OCI-LY7 (cell line): ENCODE data around the gene THSD8. TPM values are rescaled to one million over a fixed set of nuclear protein-coding genes. Genes with fewer than 3 reads are reported as not detected.
A peak's percentile ranks its signal among the peaks of the same experiment; 100 is the strongest.
"Not testable (repeated sequence)": the region's sequence is repeated elsewhere in the genome, so short reads cannot be mapped to it uniquely, and the experiment has no call there.

Experiments
- BruUV-seq: library from RNA; stranded (reverse); fragments of 400-500 nt; replicated peaks from 2 replicates; lab custom pipeline; 2021; lab: Mats Ljungman, UMichigan
- CTCF ChIA-PET: fragments of 300-600 bp; sonication (Branson Sonifier 250); formaldehyde crosslinking; loops from one replicate; lab custom pipeline; 2022; ENCODE audit warnings: antibody characterized with exemption; ENCODE audit not compliant: unreplicated experiment; lab: Charles Lee
- POLR2A ChIA-PET: fragments of 300-600 bp; sonication (Branson Sonifier 250); formaldehyde crosslinking; loops from one replicate; lab custom pipeline; 2022; ENCODE audit warnings: antibody characterized with exemption; lab: Charles Lee
- DNase-seq: peaks from one replicate; pipeline ENCODE4 v3.0.0-alpha.2; 2015; ENCODE audit warnings: low spot score
- H2AFZ ChIP-seq: fragments of 200-600 bp; sonication (generic), shearing (Covaris generic); 2 replicates; pipeline ENCODE4 v1.6.1; 2014; ENCODE audit warnings: mild to moderate bottlenecking, antibody characterized with exemption, low read length, moderate library complexity
- H3K27ac ChIP-seq: fragments of 200-600 bp; sonication (generic); 2 replicates; pipeline ENCODE4 v1.5.1; 2014; ENCODE audit warnings: mixed run types, low read depth, mild to moderate bottlenecking, moderate library complexity, low read length, inconsistent platforms; ENCODE audit not compliant: poor library complexity, severe bottlenecking
- H3K36me3 ChIP-seq: fragments of 200-600 bp; sonication (generic); 2 replicates; pipeline ENCODE4 v1.6.1; 2014; ENCODE audit warnings: mild to moderate bottlenecking, antibody characterized with exemption, low read length, moderate library complexity, mixed read lengths; ENCODE audit not compliant: insufficient read depth
- H3K4me1 ChIP-seq: fragments of 200-600 bp; sonication (generic); 2 replicates; pipeline ENCODE4 v1.5.1; 2014; ENCODE audit warnings: mild to moderate bottlenecking, low read length; ENCODE audit not compliant: insufficient read depth, poor library complexity, severe bottlenecking
- H3K4me2 ChIP-seq: fragments of 200-600 bp; sonication (generic); 2 replicates; pipeline ENCODE4 v1.6.1; 2014; ENCODE audit warnings: mild to moderate bottlenecking, low read length
- H3K4me3 ChIP-seq: fragments of 200-600 bp; sonication (generic); 2 replicates; pipeline ENCODE4 v1.5.1; 2014; ENCODE audit warnings: mild to moderate bottlenecking, low read depth, low read length; ENCODE audit not compliant: poor library complexity, severe bottlenecking
- H3K79me2 ChIP-seq: fragments of 200-600 bp; sonication (generic); 2 replicates; pipeline ENCODE4 v1.6.1; 2016; ENCODE audit warnings: low read depth, mild to moderate bottlenecking, low read length, moderate library complexity, mixed read lengths; ENCODE audit not compliant: insufficient read depth
- H3K9me2 ChIP-seq: fragments of 200-600 bp; sonication (generic); 2 replicates; pipeline ENCODE4 v1.6.1; 2016; ENCODE audit warnings: mild to moderate bottlenecking, low read length, mixed read lengths; ENCODE audit not compliant: insufficient read depth
- H3K9me3 ChIP-seq: fragments of 200-600 bp; sonication (generic); 2 replicates; pipeline ENCODE4 v1.6.1; 2014; ENCODE audit warnings: mild to moderate bottlenecking, mixed run types, low read length, mixed read lengths
- H4K20me1 ChIP-seq: fragments of 200-600 bp; sonication (generic); 2 replicates; pipeline ENCODE4 v1.6.1; 2014; ENCODE audit warnings: mild to moderate bottlenecking, antibody characterized with exemption, low read length, moderate library complexity, mixed read lengths; ENCODE audit not compliant: insufficient read depth
- CTCF ChIP-seq: fragments of 200-600 bp; sonication (generic); conservative IDR thresholded peaks from 2 replicates; pipeline ENCODE4 v1.5.1; 2014; ENCODE audit warnings: mild to moderate bottlenecking, antibody characterized with exemption, low read length, moderate library complexity, mixed read lengths
- EZH2phosphoT487 ChIP-seq: fragments of 200-600 bp; sonication (generic); IDR thresholded peaks from 2 replicates; pipeline ENCODE4 v1.6.1; 2018; ENCODE audit warnings: low read depth, borderline replicate concordance, mild to moderate bottlenecking, mixed run types, antibody characterized with exemption, low read length, moderate library complexity, mixed read lengths
- intact Hi-C: fragments of 100-400 bp; cut with micrococcal nuclease; formaldehyde crosslinking; loops from one replicate; pipeline ENCODE4 v1.10.0; 2022; ENCODE audit not compliant: unreplicated experiment
- total RNA-seq, 2 experiments: library from RNA; depleted of rRNA in 1 of 2; stranded (reverse); fragments of >200 nt in 1 of 2; shearing (Covaris generic) in 1 of 2; gene quantifications; 2 replicates each; pipeline ENCODE4 v1.2.3, GENCODE V29; 2014 to 2022

The THSD8 gene
- total RNA-seq, 2 experiments from 2014 or later: 42.7 TPM; not detected in 1

DNA sequence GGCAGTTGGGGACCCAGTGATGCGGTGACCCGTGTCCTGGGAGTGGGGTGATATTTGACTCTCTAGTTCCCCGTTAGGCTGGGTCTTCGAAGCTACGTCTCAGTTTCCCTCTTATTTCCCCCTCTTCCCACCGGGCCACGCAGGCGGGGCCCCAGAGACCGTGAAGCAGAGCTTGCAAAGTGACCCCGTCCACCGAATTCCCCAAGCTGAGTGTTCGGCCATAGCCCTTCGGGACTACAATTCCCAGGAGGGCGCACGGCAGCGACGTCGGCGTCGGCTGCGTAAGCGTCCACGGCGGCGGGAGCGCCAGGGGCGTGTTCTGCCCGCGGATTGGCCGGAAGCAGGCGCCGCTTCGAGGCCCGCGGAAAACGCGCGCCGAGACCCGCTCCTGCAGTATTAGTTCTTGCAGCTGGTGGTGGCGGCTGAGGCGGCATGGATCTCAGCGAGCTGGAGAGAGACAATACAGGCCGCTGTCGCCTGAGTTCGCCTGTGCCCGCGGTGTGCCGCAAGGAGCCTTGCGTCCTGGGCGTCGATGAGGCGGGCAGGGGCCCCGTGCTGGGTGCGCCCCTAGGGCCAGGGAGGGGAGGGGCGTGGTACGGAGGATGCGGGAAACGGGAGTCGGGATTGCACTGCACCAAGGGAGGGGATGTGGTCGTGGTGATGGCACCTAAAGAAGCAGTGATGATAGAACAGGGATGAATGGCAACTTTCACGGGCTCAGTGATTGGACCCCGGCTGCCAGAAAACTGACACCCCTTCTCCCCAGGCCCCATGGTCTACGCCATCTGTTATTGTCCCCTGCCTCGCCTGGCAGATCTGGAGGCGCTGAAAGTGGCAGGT lies 4.6 kb downstream of the THSD8 start, which contains the start of gene RNASEH2A:
Gene RNASEH2A (plus strand): TSS at position 343 of the 840 bp plus-strand sequence. CDS start 90 bp downstream, at position 433.
- peak within 1 kb of the TSS; percentile 88 for H2AFZ ChIP-seq
- ChIA-PET CTCF (no interaction called here), POLR2A (interaction anchor here (0.6 to 1.3 kb wide), 4 partner anchors 9 to 1272 kb away, joined by 3 to 4 read pairs (median 4); no protein-coding TSS in a partner anchor)
- H3K36me3 ChIP-seq: peaks cover 35% of the 10 kb centered on the region
- H3K79me2 ChIP-seq: peaks cover 9% of the 10 kb centered on the region; the same call in 1 of the 2 replicates
- no peak for TF ChIP-seq CTCF
- no peak for TF ChIP-seq EZH2phosphoT487
- H3K9me2 ChIP-seq: no peaks in the 10 kb centered on the region
- H3K9me3 ChIP-seq: no peaks in the 10 kb centered on the region
- H3K4me2 ChIP-seq: peak within 1 kb of the TSS; percentile 85
- no peaks in the 10 kb centered on the region for H4K20me1 ChIP-seq
- peaks cover 20% of the 10 kb centered on the region for H3K4me1 ChIP-seq
- intact Hi-C loops: no loop called here
- BruUV-seq: no TSS peak
- H3K27ac ChIP-seq: peak within 1 kb of the TSS; percentile 67
- peak; percentile 97 for DNase-seq
- H3K4me3 ChIP-seq: peak within 1 kb of the TSS; percentile 70

- intact Hi-C loops: no loop called here
- BruUV-seq: TSS peak; percentile 53
These were observed 13.2 kb downstream of the THSD8 start for GRCh38 chr19:12815088-12815487.

GRCh38 chr19:12817188-12817587 lies 15.3 kb downstream of the THSD8 start:
- BruUV-seq, H3K79me2 ChIP-seq, H3K4me1 ChIP-seq, H3K4me3 ChIP-seq, H3K4me2 ChIP-seq, POLR2A ChIA-PET, DNase-seq, intact Hi-C loops, H3K9me2 ChIP-seq, H2AFZ ChIP-seq, H4K20me1 ChIP-seq, H3K27ac ChIP-seq, H3K9me3 ChIP-seq, CTCF ChIA-PET: not testable (repeated sequence)
- H3K36me3 ChIP-seq: peaks cover 29% of the 10 kb centered on the region

More at GRCh38 chr19:12815088-12815487, 13.2 kb downstream of the THSD8 start:
- Histone ChIP-seq H3K4me3 (no peak overlapping the region), H4K20me1 (no peaks in the 10 kb centered on the region), H3K4me2 (no peak overlapping the region), H2AFZ (no peak overlapping the region), H3K36me3 (peaks cover 49% of the 10 kb centered on the region), H3K79me2 (no peaks in the 10 kb centered on the region), H3K9me3 (no peaks in the 10 kb centered on the region), H3K9me2 (no peaks in the 10 kb centered on the region), H3K4me1 (no peaks in the 10 kb centered on the region), H3K27ac (no peak overlapping the region)
- POLR2A ChIA-PET: no interaction called here
- CTCF ChIA-PET: interaction anchor here (1.0 kb wide), 1 partner anchor 75 kb away, joined by 3 read pairs; no protein-coding TSS in a partner anchor
- no peak for DNase-seq
- TF ChIP-seq CTCF: no peak
- no peak for TF ChIP-seq EZH2phosphoT487

DNA sequence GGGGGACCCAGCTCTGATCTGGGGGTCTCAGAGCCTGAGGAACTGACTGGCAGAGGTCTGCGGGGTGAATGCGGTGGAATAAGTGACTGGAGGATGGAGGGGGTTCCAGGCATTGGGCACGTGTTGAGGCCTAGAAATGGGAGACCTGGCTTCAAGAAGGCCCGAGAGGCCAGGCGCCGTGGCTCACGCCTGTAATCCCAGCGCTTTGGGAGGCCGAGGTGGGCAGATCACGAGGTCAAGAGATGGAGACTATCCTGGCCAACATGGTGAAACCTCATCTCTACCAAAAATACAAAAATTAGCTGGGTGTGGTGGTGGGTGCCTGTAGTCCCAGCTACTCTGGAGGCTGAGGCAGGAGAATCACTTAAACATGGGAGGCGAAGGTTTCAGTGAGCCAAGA lies 15.9 kb downstream of the THSD8 start:
- BruUV-seq, H3K9me3 ChIP-seq, DNase-seq, intact Hi-C loops, H2AFZ ChIP-seq, H3K27ac ChIP-seq, H3K4me1 ChIP-seq, H3K4me2 ChIP-seq, H3K4me3 ChIP-seq, H3K9me2 ChIP-seq, H4K20me1 ChIP-seq, H3K79me2 ChIP-seq: not testable (repeated sequence)
- CTCF ChIA-PET: interaction anchor here (0.6 kb wide), 1 partner anchor 56 kb away, joined by 3 read pairs; no protein-coding TSS in a partner anchor
- POLR2A ChIA-PET: interaction anchor here (0.6 to 1.0 kb wide), 3 partner anchors 55 to 350 kb away, joined by 3 to 7 read pairs (median 6); no protein-coding TSS in a partner anchor
- H3K36me3 ChIP-seq: peaks cover 23% of the 10 kb centered on the region
